Subcutaneous adipose tissue (tissue), 4 donors: Measurements from ENCODE around the gene DEPP1. TPM values are rescaled to one million over a fixed set of nuclear protein-coding genes. Genes with fewer than 3 reads are reported as not detected.

Experiments used
- total RNA-seq, 4 donors: library from RNA; depleted of rRNA; stranded (reverse); fragments of >200 nt; gene quantifications; one replicate each; pipeline ENCODE4 v1.1.0, GENCODE V29; 2016
- TF ChIP-seq, protein P1 (sequence below): fragments of 450-650 bp; IDR thresholded peaks from one replicate; pipeline ENCODE4 v1.5.1; 2016; ENCODE audit warnings: low read depth, mild to moderate bottlenecking, control low read depth, antibody characterized with exemption, moderate library complexity

The DEPP1 gene
- total RNA-seq, 4 donors from 2014 or later: 248 to 566 (median 406) TPM

DNA sequence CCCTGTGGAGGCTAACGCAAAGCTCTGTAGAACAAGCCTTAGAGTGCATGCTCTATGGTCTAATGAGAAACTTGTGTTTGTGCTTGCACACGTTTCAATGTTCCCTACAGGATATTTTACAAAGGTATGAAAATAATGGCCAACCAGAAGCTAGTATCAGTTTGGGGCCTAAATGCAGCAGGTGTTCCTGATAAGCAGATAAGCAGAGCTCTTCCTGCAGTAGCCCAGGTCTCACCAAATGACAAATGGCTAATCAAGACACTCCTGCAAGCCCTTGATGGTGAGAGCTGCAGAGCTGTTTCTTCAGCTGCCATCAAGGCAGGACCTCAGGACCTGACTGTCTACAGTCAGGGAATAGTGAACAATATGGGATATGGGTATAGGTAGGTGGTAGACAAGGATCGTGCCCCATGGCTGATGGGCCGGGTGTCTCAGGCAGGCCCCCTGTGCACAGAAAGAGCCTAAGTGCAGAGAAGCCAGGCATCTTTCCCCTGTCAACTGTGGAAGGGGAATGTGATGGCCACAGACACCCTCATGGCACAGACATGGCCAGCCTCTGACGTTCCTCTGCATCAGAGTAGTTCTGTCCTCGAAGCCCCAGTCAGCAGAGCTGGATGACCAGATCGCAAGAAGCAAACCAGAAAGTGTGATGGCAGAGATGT is 42.2 kb downstream of the DEPP1 start:
- TF ChIP-seq, protein P1, sequence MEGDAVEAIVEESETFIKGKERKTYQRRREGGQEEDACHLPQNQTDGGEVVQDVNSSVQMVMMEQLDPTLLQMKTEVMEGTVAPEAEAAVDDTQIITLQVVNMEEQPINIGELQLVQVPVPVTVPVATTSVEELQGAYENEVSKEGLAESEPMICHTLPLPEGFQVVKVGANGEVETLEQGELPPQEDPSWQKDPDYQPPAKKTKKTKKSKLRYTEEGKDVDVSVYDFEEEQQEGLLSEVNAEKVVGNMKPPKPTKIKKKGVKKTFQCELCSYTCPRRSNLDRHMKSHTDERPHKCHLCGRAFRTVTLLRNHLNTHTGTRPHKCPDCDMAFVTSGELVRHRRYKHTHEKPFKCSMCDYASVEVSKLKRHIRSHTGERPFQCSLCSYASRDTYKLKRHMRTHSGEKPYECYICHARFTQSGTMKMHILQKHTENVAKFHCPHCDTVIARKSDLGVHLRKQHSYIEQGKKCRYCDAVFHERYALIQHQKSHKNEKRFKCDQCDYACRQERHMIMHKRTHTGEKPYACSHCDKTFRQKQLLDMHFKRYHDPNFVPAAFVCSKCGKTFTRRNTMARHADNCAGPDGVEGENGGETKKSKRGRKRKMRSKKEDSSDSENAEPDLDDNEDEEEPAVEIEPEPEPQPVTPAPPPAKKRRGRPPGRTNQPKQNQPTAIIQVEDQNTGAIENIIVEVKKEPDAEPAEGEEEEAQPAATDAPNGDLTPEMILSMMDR: no peak

DNA sequence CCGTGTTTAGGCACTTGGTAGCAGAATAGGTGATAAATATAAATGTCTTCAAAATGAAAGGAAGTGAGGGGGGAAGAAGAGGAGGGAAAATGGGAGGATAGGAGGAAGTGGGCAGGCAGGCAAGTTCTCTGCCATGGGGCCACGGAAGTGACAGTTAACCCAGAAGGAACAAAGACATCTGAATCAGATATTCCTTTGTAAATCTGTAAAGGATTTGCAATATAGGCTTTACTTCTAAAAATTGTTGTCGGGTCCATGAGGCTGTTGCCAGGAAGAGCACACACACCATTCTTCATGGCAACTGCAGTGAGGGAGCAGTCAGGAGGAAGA is 42.7 kb downstream of the DEPP1 start:
- TF ChIP-seq, protein P1: no peak

DNA sequence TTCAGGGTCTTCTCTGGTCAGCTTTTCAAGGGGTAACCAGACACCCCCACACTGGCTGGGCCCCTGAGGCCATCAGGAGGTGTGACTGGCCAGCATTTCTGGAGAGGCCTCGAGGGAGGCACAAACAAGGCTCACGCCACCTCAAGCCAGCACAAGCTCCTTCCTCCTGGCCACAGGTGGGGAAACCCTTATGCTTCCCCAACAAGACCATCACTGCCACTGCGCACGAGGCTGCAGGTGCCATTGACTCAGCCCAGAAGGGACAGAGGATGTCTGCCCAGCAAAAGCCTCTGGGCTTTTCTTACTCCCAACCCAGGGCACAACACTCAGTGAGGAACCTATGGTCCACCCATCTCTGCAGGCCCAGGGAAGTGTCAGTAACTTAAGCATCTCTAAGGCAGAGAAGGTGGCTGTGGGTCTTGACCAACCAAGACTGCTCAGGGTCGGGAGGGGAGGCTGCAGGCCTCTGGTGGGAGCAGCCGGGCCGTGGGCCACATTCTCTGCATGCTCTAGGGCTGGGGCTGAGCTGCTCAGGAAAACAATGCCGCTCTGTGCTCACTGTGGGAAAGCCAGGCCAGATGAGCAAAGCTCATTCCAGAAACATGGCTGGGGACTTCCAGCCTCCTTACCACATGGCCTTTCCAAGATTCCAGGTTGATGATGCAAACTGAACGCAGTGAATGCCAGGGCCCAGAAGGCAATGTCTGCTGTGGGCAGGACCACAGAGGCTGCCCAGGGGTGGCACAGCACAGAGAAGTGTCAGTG is 43.2 kb downstream of the DEPP1 start:
- TF ChIP-seq, protein P1: no peak

DNA sequence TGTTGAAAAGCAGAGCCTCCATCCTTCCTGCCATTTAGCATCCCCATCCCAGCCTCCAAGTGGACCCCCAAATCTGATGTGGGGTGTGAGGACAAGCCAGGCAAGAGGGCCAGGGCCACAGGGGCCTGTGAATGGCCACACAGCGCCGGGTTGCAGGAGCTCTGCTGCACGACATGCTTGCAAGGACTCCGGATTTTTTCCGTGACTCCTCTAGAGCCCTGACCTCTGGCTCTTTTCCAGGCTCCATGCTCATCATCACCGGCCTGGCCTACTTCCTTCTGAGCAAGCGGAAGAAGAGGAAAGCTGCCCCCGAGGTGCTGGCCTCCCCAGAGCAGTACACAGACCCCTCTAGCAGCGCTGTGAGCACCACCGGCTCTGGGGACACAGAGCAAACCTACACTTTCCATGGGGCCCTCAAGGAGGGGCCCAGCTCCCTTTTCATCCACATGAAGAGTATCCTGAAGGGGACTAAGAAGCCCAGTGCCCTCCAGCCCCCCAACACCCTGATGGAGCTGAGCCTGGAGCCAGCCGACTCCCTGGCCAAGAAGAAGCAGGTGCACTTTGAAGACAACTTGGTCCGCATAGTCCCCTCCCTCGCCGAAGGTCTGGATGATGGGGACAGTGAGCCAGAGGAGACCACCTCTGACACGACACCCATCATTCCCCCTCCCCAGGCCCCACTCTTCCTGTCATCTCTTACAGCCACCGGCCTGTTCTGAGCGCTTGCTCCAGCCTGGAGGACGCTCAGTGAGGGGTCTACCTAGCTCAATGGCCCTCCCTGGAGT is 44.0 kb downstream of the DEPP1 start:
- TF ChIP-seq, protein P1: no peak

DNA sequence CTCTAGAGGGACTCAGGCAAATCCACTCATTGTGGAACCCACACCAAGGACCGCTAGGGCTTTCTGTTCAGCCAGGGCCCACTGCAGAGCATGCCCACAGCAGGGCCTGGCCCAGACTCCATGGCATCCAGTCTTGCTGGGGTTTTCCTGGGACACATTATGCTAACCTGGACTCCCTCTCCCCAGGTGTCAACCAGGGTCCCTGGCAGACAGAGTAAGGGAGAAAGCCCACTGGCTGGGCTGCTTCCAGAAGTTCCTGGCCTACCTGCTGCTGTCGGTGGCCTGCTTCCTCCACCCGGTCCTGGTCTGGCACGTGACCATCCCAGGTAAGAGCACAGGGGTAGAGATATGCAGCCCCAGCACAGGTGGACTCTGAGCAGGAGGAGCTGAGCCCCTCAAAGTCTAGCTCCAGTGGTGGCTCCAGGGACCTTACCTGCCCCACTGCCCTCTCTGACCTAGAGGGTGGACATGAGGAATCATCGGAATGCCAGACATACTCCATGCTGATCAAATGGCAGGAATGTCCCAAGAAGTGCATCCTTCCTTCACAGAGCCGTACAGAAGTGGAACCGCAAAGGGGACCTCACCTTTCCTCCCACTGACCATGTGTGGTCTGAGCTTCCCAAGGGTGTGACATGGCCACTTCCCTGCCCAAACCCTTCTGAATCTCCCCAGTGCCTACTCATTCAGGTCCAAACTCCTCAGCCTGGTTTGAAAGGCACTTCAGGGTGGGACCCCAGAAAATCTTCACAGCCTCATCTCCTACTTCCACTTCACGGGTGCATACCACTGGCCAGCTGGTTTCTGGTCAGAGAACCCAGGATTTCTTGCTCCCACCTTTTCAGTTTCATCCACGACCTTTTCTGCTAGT is 44.9 kb downstream of the DEPP1 start:
- TF ChIP-seq, protein P1: no peak

DNA sequence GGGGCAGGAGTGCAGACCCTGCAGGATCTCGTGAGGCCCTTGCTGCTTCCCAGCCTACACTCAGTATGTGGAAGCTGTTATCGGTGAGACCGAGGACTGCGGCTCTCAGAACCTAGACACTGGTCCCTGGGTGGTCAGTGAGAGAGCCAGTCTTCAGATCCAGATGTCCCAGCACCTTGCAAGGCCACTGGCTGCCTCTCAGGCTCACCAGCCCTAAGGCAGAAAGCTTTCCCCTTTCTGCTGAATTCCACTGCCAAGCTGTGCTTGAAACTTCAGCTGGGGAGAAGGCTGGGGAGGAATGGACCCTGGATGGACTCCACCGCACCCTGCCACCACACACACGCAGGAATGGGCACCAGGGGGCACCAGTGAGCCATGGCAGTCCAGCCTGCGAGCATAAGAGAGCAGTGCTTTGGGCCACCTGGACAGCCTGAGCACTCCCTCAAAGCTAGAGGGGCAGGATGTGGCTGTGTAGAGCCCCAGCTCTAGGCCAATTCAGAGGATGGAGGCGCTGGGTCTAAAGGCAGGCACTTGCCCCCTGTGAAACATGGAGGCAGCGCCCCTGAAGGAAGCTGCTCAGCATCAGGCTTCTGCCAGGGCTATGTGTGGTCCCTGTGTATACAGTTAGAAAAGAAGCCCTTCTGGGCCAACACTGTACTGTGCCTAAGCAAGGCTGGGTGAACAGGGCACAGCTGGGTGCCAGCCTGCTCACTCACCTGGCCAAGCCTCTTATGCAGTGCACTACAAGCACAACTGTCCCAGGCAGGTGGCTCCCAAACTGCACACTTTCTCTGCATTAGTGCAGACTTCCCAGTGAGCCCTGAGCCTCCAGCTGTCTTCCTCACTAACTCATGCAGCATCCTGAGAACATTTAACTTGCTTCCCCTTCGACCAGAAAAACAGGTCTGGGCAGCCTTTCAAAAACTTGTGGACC is 45.8 kb downstream of the DEPP1 start:
- TF ChIP-seq, protein P1: no peak
